H1 (cell line): ENCODE data around the gene TBC1D9B. TPM values are rescaled to one million over a fixed set of nuclear protein-coding genes. Genes with fewer than 3 reads are reported as not detected.

Experiments used
- CTCF ChIA-PET: fragments of 300-600 bp; sonication (Branson Sonifier 250); formaldehyde crosslinking; loops from one replicate; lab custom pipeline; 2021; ENCODE audit not compliant: partially characterized antibody; lab: Charles Lee
- POLR2A ChIA-PET: fragments of 300-600 bp; sonication (Branson Sonifier 250); formaldehyde crosslinking; loops from one replicate; lab custom pipeline; 2021; ENCODE audit warnings: inconsistent platforms; ENCODE audit not compliant: partially characterized antibody; lab: Charles Lee
- DNase-seq, 2 experiments: peaks; one replicate each; pipeline versions ENCODE4 v3.0.0 to v3.0.0-alpha.2; 2010 to 2022; ENCODE audit warnings: low spot score in 2 of 2, low read depth in 1 of 2, mixed read lengths in 1 of 2
- FAIRE-seq: peaks from 2 replicates; lab custom pipeline; 2011; peaks lifted over from hg19 to GRCh38; lab: Jason Lieb, UNC
- H2AFZ ChIP-seq: 2 replicates; pipeline ENCODE4 v1.8.1; 2012; ENCODE audit warnings: low read length, inconsistent platforms
- H2AK5ac ChIP-seq: 2 replicates; pipeline ENCODE4 v1.6.1; 2013; ENCODE audit warnings: low read depth, low read length
- H2BK120ac ChIP-seq: replicated peaks from 2 replicates; pipeline ENCODE3; 2013; ENCODE audit warnings: low read depth, low read length, inconsistent platforms
- H2BK12ac ChIP-seq: 2 replicates; pipeline ENCODE4 v1.6.1; 2013; ENCODE audit warnings: low read depth, low read length
- H2BK15ac ChIP-seq: 2 replicates; pipeline ENCODE4 v1.6.1; 2013; ENCODE audit warnings: low read length
- H2BK20ac ChIP-seq: 2 replicates; pipeline ENCODE4 v1.6.1; 2013; ENCODE audit warnings: low read length
- H2BK5ac ChIP-seq: 2 replicates; pipeline ENCODE4 v1.6.1; 2013; ENCODE audit warnings: low read depth, low read length
- H3K14ac ChIP-seq: 2 replicates; pipeline ENCODE4 v1.6.1; 2013; ENCODE audit warnings: inconsistent platforms; ENCODE audit not compliant: insufficient read length
- H3K18ac ChIP-seq: 2 replicates; pipeline ENCODE4 v1.6.1; 2013; ENCODE audit warnings: low read length; ENCODE audit errors: extremely low read depth
- H3K23ac ChIP-seq: 2 replicates; pipeline ENCODE4 v1.6.1; 2013; ENCODE audit warnings: inconsistent platforms; ENCODE audit not compliant: insufficient read length
- H3K23me2 ChIP-seq: 2 replicates; pipeline ENCODE4 v1.6.1; 2013; ENCODE audit warnings: low read depth, low read length
- H3K27ac ChIP-seq: 2 replicates; pipeline ENCODE4 v1.6.1; 2011; ENCODE audit warnings: low read depth, low read length, inconsistent platforms
- H3K27me3 ChIP-seq, 4 experiments: replicated peaks in 1 of 4; 1 replicate in 1 of 4; 2 replicates in 3 of 4; pipeline versions ENCODE4 v1.6.1 to v1.8.1; 2011 to 2013; ENCODE audit warnings: low read length in 3 of 4, mild to moderate bottlenecking in 3 of 4, inconsistent platforms in 2 of 4, mixed read lengths in 2 of 4, moderate library complexity in 1 of 4; ENCODE audit not compliant: control insufficient read depth in 3 of 4, insufficient read depth in 3 of 4; ENCODE audit errors: extremely low read depth in 1 of 4
- H3K36me3 ChIP-seq, 4 experiments: 2 replicates each; pipeline versions ENCODE4 v1.6.1 to v1.8.1; 2011 to 2013; ENCODE audit warnings: mild to moderate bottlenecking in 4 of 4, low read length in 3 of 4, moderate library complexity in 2 of 4, control low read depth in 1 of 4, inconsistent platforms in 1 of 4; ENCODE audit not compliant: insufficient read depth in 4 of 4, control insufficient read depth in 2 of 4
- H3K4ac ChIP-seq: replicated peaks from 2 replicates; pipeline ENCODE3; 2013; ENCODE audit warnings: low read length, low read depth, mixed read lengths, inconsistent platforms; ENCODE audit not compliant: insufficient read length
- H3K4me1 ChIP-seq, 4 experiments: replicated peaks in 1 of 4; 1 replicate in 1 of 4; 2 replicates in 3 of 4; pipeline versions ENCODE4 v1.6.1 to v1.8.1; 2011 to 2013; ENCODE audit warnings: low read length in 3 of 4, inconsistent platforms in 2 of 4, mixed read lengths in 1 of 4; ENCODE audit not compliant: insufficient read depth in 4 of 4, control insufficient read depth in 3 of 4
- H3K4me2 ChIP-seq, 2 experiments: 2 replicates each; pipeline versions ENCODE4 v1.6.1 to v1.8.1; 2011 to 2013; ENCODE audit warnings: low read depth in 2 of 2, low read length in 2 of 2, control low read depth in 1 of 2, inconsistent platforms in 1 of 2, mild to moderate bottlenecking in 1 of 2; ENCODE audit not compliant: insufficient read depth in 1 of 2
- H3K4me3 ChIP-seq, 4 experiments: fragments of 200-600, 300-600 bp in 1 of 4; sonication (generic), shearing (Covaris generic), sonication (Bioruptor Twin) in 1 of 4; 2 replicates each; pipeline versions ENCODE4 v1.5.1 to v1.8.1; 2011 to 2016; ENCODE audit warnings: low read length in 4 of 4, low read depth in 3 of 4, control low read depth in 2 of 4, inconsistent platforms in 2 of 4, mild to moderate bottlenecking in 2 of 4, mixed read lengths in 1 of 4, moderate library complexity in 1 of 4; ENCODE audit not compliant: insufficient read depth in 2 of 4; ENCODE audit errors: extremely low read depth in 1 of 4
- H3K56ac ChIP-seq: replicated peaks from 2 replicates; pipeline ENCODE3; 2013; ENCODE audit warnings: low read depth, mild to moderate bottlenecking, mixed read lengths, low read length, inconsistent platforms; ENCODE audit not compliant: insufficient read length
- H3K79me1 ChIP-seq: 2 replicates; pipeline ENCODE4 v1.6.1; 2013; ENCODE audit warnings: low read depth, low read length, control low read depth
- H3K79me2 ChIP-seq, 2 experiments: 2 replicates each; pipeline versions ENCODE4 v1.6.1 to v1.8.1; 2012 to 2013; ENCODE audit warnings: low read length in 2 of 2, mild to moderate bottlenecking in 2 of 2, inconsistent platforms in 1 of 2; ENCODE audit not compliant: insufficient read depth in 2 of 2, control insufficient read depth in 1 of 2
- H3K9ac ChIP-seq, 4 experiments: replicated peaks in 1 of 4; 1 replicate in 1 of 4; 2 replicates in 3 of 4; pipeline versions ENCODE4 v1.6.1 to v1.8.1; 2011 to 2013; ENCODE audit warnings: low read depth in 3 of 4, low read length in 3 of 4, control low read depth in 2 of 4, mild to moderate bottlenecking in 2 of 4, moderate library complexity in 2 of 4, inconsistent platforms in 1 of 4; ENCODE audit errors: extremely low read depth in 1 of 4
- H3K9me3 ChIP-seq, 2 experiments: 2 replicates each; pipeline versions ENCODE4 v1.6.1 to v1.8.1; 2012 to 2013; ENCODE audit warnings: mild to moderate bottlenecking in 2 of 2, moderate library complexity in 2 of 2, control low read depth in 1 of 2, inconsistent platforms in 1 of 2, low read depth in 1 of 2, low read length in 1 of 2, mixed read lengths in 1 of 2; ENCODE audit not compliant: insufficient read depth in 2 of 2
- H4K20me1 ChIP-seq, 2 experiments: replicated peaks in 1 of 2; 2 replicates each; pipeline versions ENCODE3 to v1.8.1; 2011 to 2013; ENCODE audit warnings: inconsistent platforms in 2 of 2, low read length in 2 of 2, mild to moderate bottlenecking in 1 of 2; ENCODE audit not compliant: insufficient read depth in 2 of 2, control insufficient read depth in 1 of 2
- H4K5ac ChIP-seq: 2 replicates; pipeline ENCODE4 v1.6.1; 2013; ENCODE audit warnings: low read length, low read depth, mixed read lengths, inconsistent platforms; ENCODE audit not compliant: insufficient read length
- H4K8ac ChIP-seq: 2 replicates; pipeline ENCODE4 v1.8.0; 2013; ENCODE audit warnings: mild to moderate bottlenecking, moderate library complexity, low read length, inconsistent platforms; ENCODE audit not compliant: insufficient read depth; ENCODE audit errors: extremely low read depth
- H4K91ac ChIP-seq: replicated peaks from 2 replicates; pipeline ENCODE3; 2013; ENCODE audit warnings: low read length, mixed read lengths, inconsistent platforms; ENCODE audit not compliant: insufficient read length
- ASH2L ChIP-seq: fragments of 200-600, 300-600 bp; sonication (generic); IDR thresholded peaks from one replicate; pipeline ENCODE4 v1.7.1; 2017; ENCODE audit warnings: low read length
- CEBPB ChIP-seq: IDR thresholded peaks from 2 replicates; pipeline ENCODE4 v1.6.1; 2012; ENCODE audit warnings: low read depth, low read length
- EGR1 ChIP-seq: IDR thresholded peaks from 2 replicates; pipeline ENCODE4 v1.6.1; 2011; ENCODE audit warnings: low read depth, low read length, borderline replicate concordance
- FOSL1 ChIP-seq: IDR thresholded peaks from 2 replicates; pipeline ENCODE4 v1.6.1; 2011; ENCODE audit warnings: mild to moderate bottlenecking, low read depth, low read length, moderate library complexity; ENCODE audit not compliant: insufficient read depth
- JUND ChIP-seq: IDR thresholded peaks from 2 replicates; pipeline ENCODE4 v1.6.1; 2011; ENCODE audit warnings: mild to moderate bottlenecking, improper control_type of control experiment, low read length
- MAFK ChIP-seq: IDR thresholded peaks from 2 replicates; pipeline ENCODE4 v1.6.1; 2012; ENCODE audit warnings: low read depth, mild to moderate bottlenecking, improper control_type of control experiment, low read length
- MAX ChIP-seq: IDR thresholded peaks from 2 replicates; pipeline ENCODE4 v1.6.1; 2012; ENCODE audit warnings: inconsistent platforms
- POU5F1 ChIP-seq: IDR thresholded peaks from 2 replicates; pipeline ENCODE4 v1.6.1; 2011; ENCODE audit warnings: low read depth, mild to moderate bottlenecking, low read length, moderate library complexity
- RFX5 ChIP-seq: IDR thresholded peaks from 2 replicates; pipeline ENCODE4 v1.6.1; 2011; ENCODE audit warnings: low read depth, low read length, improper control_type of control experiment, borderline replicate concordance
- SIN3A ChIP-seq, 2 experiments: IDR thresholded peaks in 1 of 2; conservative IDR thresholded peaks in 1 of 2; 2 replicates each; pipeline ENCODE4 v1.6.1; 2011 to 2012; ENCODE audit warnings: low read length in 2 of 2, improper control_type of control experiment in 1 of 2, low read depth in 1 of 2, mild to moderate bottlenecking in 1 of 2
- TAF7 ChIP-seq: optimal IDR thresholded peaks from 2 replicates; pipeline ENCODE3; 2011; ENCODE audit warnings: low read depth, mild to moderate bottlenecking, inconsistent platforms, low read length, moderate library complexity, borderline replicate concordance
- WGBS, 2 experiments: shearing (Covaris generic) in 1 of 2; methylation state at CpG; one replicate each; pipeline versions ENCODE4 v1.1.6 to v1.1.7; 2013 to 2015; ENCODE audit warnings: low lambda C conversion rate in 2 of 2, mixed read lengths in 2 of 2, inconsistent platforms in 1 of 2, low coverage in 1 of 2, missing lambda C conversion rate in 1 of 2; ENCODE audit not compliant: insufficient replicate concordance in 2 of 2, insufficient coverage in 1 of 2, insufficient read length in 1 of 2; ENCODE audit errors: extremely low coverage in 1 of 2, missing lambda C conversion rate in 1 of 2; 5-methylcytosine and 5-hydroxymethylcytosine counted together
- polyA plus RNA-seq, 7 experiments: library from polyadenylated mRNA; depleted of rRNA in 3 of 7; stranded (reverse) in 5 of 7; unstranded in 2 of 7; fragments of >200 nt in 5 of 7; fragments of 200-250 nt in 2 of 7; gene quantifications; 1 replicate in 5 of 7; 2 replicates in 1 of 7; 4 replicates in 1 of 7; pipeline versions ENCODE4 v1.2.1 to v1.2.3, GENCODE V29; 2011 to 2013; ENCODE audit warnings: missing spikeins in 2 of 7, mixed read lengths in 2 of 7
- total RNA-seq: library from RNA; stranded (reverse); fragmentation: NEBNext Ultra II Directional; extraction: Animal tissue kit (Norgen Biotek cat#: 25700); gene quantifications from 2 replicates; pipeline ENCODE4 v1.2.1, GENCODE V29; 2021
- TF ChIP-seq, protein P1 (sequence below): IDR thresholded peaks from 2 replicates; pipeline ENCODE4 v1.6.1; 2011; ENCODE audit warnings: low read depth, mild to moderate bottlenecking, low read length; ENCODE audit not compliant: insufficient read depth

Gene TBC1D9B
- total and polyA plus RNA-seq, 2 of the 8 experiments (the other 6 are each of a cell fraction or from before 2014, with no cell fraction given): 33.6 to 57.1 TPM

DNA sequence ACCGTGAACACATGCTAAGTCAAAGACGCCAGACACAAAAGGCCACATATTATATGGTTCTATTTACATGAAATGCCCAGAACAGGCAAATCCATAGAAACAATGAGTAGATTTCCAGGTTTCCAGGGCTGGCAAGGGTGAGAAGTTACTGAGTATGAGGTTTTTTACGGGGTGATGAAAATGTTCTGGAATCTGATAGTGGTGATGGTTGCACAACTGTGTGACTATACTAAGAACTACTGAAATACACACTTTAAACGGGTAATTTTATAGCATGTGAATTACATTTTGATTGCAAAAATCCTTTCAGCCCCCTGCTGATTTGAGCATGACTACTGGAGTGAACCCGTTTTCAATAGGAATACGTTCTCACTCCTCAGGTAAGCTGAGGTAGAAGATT lies 46.7 kb upstream of the TBC1D9B start:
- Histone ChIP-seq H3K36me3 (peaks cover 3 to 17% (median 6%) of the 10 kb centered on the region in 4 experiments; a peak in 6 of 8 replicates), H2BK15ac (no peak overlapping the region), H2AK5ac (no peak overlapping the region), H3K9me3 (no peaks in the 10 kb centered on the region), H3K23me2 (no peaks in the 10 kb centered on the region), H2AFZ (no peak overlapping the region), H4K8ac (no peak overlapping the region), H3K4me3 (no peak overlapping the region), H3K9ac (no peak overlapping the region; a peak in 1 of 7 replicates), H3K18ac (no peak overlapping the region), H3K27ac (no peak overlapping the region), H3K79me2 (no peaks in the 10 kb centered on the region), H4K20me1 (peaks cover 0 to 2% of the 10 kb centered on the region in 2 experiments), H3K56ac (no peak overlapping the region), H2BK120ac (no peak overlapping the region), H3K23ac (no peak overlapping the region), H2BK12ac (no peak overlapping the region), H4K5ac (no peak overlapping the region), H3K4me1 (no peaks in the 10 kb centered on the region), H3K4me2 (no peak overlapping the region), H2BK20ac (no peak overlapping the region), H3K14ac (no peak overlapping the region), H3K27me3 (no peaks in the 10 kb centered on the region), H4K91ac (no peak overlapping the region), H3K79me1 (no peaks in the 10 kb centered on the region), H2BK5ac (no peak overlapping the region), H3K4ac (no peak overlapping the region)
- no peak for FAIRE-seq
- WGBS, 2 experiments: 85% methylated on average over 6 of the region's 6 CpGs; no CpG with 5 or more reads in 1 of the 2 experiments
- peak in 1 of 2 experiments; percentile 7 for DNase-seq
- ChIA-PET POLR2A (no interaction called here), CTCF (no interaction called here)
- TF ChIP-seq EGR1: no peak
- TF ChIP-seq MAX: no peak
- TF ChIP-seq POU5F1: no peak
- no peak for TF ChIP-seq RFX5
- TF ChIP-seq, protein P1, sequence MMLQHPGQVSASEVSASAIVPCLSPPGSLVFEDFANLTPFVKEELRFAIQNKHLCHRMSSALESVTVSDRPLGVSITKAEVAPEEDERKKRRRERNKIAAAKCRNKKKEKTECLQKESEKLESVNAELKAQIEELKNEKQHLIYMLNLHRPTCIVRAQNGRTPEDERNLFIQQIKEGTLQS: no peak
- TF ChIP-seq MAFK: no peak
- no peak for TF ChIP-seq TAF7
- no peak for TF ChIP-seq SIN3A (conservative IDR thresholded peaks at IDR 0.05 in 1 of 2, IDR thresholded peaks at IDR 0.05 in 1 of 2; ENCODE audit: low read depth in 1 of 2, low read length in 2 of 2)
- no peak for TF ChIP-seq CEBPB
- TF ChIP-seq JUND: no peak
- TF ChIP-seq FOSL1: no peak
- TF ChIP-seq ASH2L: no peak
